ENCODE results near the gene IL17RD. TPM values are rescaled to one million over a fixed set of nuclear protein-coding genes. Genes with fewer than 3 reads are reported as not detected.

IL17RD gene
- total and polyA plus RNA-seq, 2 of the 13 experiments (the other 11 are each of a cell fraction or from before 2014, with no cell fraction given), result 0.28 to 0.31 TPM

DNA sequence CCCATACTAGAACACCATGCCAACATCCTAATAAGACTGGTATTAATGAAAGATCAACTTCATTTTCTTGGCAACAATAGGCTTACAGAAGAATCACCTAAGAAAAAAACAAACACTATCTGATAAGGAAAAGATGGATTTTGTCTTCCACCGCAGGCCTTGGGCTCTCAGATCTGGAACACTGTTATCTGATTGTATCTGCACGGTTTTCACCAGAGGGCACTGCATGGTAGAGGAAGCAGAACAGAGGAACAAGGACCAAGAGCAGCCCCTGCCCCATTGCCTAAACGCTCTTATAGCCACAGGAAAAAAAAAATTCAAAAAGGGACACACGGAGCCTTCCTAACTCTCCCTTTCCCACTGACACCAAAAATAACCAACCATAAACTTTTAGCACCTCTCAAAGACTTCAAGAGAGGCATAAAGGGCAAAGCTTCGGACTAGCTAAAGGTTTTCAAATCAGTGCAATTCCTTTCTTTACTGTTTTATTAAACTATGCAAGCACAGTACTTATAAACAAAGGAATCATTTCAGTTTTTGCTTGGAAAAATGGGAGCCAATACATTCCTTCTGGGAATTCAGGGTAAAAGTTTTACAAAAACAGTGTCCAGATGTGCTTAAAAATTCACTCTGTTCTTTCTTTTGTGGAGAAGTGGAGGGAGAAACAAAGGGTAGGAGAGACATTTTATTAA is 23.3 kb downstream of the IL17RD start (continued):
- TF ChIP-seq ZNF225 (CRISPR knock-in tag; IDR thresholded peaks at IDR 0.05) (no peak), ESRRA (CRISPR knock-in tag; IDR thresholded peaks at IDR 0.05; ENCODE audit: low read depth) (no peak), SP5 (CRISPR knock-in tag; IDR thresholded peaks at IDR 0.05; ENCODE audit: borderline replicate concordance, low read depth) (no peak), DPF2 (CRISPR knock-in tag; IDR thresholded peaks at IDR 0.05; ENCODE audit: borderline replicate concordance, low read depth) (no peak), SRSF4 (IDR thresholded peaks at IDR 0.05; ENCODE audit: low read depth, low read length, poor library complexity, severe bottlenecking) (no peak), RFXAP (CRISPR knock-in tag; IDR thresholded peaks at IDR 0.05; ENCODE audit: borderline replicate concordance) (no peak)
- TF ChIP-seq, protein P1, sequence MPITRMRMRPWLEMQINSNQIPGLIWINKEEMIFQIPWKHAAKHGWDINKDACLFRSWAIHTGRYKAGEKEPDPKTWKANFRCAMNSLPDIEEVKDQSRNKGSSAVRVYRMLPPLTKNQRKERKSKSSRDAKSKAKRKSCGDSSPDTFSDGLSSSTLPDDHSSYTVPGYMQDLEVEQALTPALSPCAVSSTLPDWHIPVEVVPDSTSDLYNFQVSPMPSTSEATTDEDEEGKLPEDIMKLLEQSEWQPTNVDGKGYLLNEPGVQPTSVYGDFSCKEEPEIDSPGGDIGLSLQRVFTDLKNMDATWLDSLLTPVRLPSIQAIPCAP (CRISPR knock-in tag; IDR thresholded peaks at IDR 0.05; ENCODE audit: low read depth), result no peak

DNA sequence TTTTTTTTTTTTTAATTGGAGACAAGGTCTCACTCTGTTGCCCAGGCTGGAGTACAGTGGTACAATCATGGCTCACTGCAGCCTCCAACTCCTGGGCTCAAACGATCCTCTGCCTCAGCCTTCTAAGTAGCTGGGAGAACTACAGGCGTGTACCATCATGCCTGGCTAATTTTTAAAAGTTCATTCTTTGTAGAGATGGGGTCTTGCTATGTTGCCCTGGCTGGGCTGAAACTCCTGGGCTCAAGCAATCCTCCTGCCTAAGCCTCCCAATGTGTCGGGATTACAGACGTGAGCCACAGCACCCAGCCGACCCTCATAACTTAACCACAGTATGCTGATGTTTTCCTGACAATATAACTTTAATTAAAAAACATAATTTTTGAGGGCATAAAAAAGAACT is 24.3 kb downstream of the IL17RD start:
- CTCF ChIA-PET (ENCODE audit: low intra/inter-chr PET ratio, low total read pairs), result no interaction called here
- DNase-seq (ENCODE audit: low spot score), result no peak

More for the DNA sequence above, 24.3 kb downstream of the IL17RD start:
- Histone ChIP-seq H3K27me3 (ENCODE audit: control insufficient read depth in 1 of 2, insufficient read depth in 2 of 2, low read length in 2 of 2) (peaks cover 0 to 22% of the 10 kb centered on the region in 2 experiments; a peak in 2 of 5 replicates), H3K4me1 (ENCODE audit: insufficient read depth, low read length) (no peaks in the 10 kb centered on the region), H3K36me3 (replicated peaks in 1 of 2; ENCODE audit: control insufficient read depth in 1 of 2, insufficient read depth in 2 of 2, low read length in 2 of 2) (no peaks in the 10 kb centered on the region), H3K4me2 (ENCODE audit: low read depth, low read length) (no peak overlapping the region), H3K79me2 (ENCODE audit: insufficient read depth, low read length) (no peaks in the 10 kb centered on the region), H3K4me3 (replicated peaks in 1 of 3; ENCODE audit: insufficient read depth in 1 of 3, low read depth in 2 of 3, low read length in 3 of 3) (no peak overlapping the region), H3K27ac (ENCODE audit: extremely low read length, insufficient read depth, low read length) (no peak overlapping the region), H4K20me1 (ENCODE audit: insufficient read depth, low read length) (no peaks in the 10 kb centered on the region), H3K9ac (ENCODE audit: insufficient read depth, low read depth, low read length) (no peak overlapping the region), H3K9me3 (ENCODE audit: low read length) (no peaks in the 10 kb centered on the region), H2AFZ (ENCODE audit: low read length) (no peak overlapping the region)
- in situ Hi-C loops (cut with HindIII; ENCODE audit: extremely low pct_ligation_motif_present, low pct_unique_long_range_greater_than_20kb), result no loop called here
- POLR2A ChIA-PET, result no interaction called here
- ATAC-seq, result no peak
- no TSS peak for BruUV-seq (replicated peaks)
- no peak for FAIRE-seq
- intact Hi-C loops (cut with micrococcal nuclease; ENCODE audit: unreplicated experiment), result no loop called here
- TF ChIP-seq ZNF644 (CRISPR knock-in tag; IDR thresholded peaks at IDR 0.05; ENCODE audit: low read depth) (no peak), ZNF121 (CRISPR knock-in tag; IDR thresholded peaks at IDR 0.05) (peak; percentile 54; the same call in 1 of the 2 replicates), ZNF547 (CRISPR knock-in tag; IDR thresholded peaks at IDR 0.05) (no peak), REPIN1 (CRISPR knock-in tag; IDR thresholded peaks at IDR 0.05; ENCODE audit: borderline replicate concordance, low read depth) (no peak), ZZZ3 (CRISPR knock-in tag; IDR thresholded peaks at IDR 0.05; ENCODE audit: borderline replicate concordance) (no peak)
- TF ChIP-seq, protein P2, sequence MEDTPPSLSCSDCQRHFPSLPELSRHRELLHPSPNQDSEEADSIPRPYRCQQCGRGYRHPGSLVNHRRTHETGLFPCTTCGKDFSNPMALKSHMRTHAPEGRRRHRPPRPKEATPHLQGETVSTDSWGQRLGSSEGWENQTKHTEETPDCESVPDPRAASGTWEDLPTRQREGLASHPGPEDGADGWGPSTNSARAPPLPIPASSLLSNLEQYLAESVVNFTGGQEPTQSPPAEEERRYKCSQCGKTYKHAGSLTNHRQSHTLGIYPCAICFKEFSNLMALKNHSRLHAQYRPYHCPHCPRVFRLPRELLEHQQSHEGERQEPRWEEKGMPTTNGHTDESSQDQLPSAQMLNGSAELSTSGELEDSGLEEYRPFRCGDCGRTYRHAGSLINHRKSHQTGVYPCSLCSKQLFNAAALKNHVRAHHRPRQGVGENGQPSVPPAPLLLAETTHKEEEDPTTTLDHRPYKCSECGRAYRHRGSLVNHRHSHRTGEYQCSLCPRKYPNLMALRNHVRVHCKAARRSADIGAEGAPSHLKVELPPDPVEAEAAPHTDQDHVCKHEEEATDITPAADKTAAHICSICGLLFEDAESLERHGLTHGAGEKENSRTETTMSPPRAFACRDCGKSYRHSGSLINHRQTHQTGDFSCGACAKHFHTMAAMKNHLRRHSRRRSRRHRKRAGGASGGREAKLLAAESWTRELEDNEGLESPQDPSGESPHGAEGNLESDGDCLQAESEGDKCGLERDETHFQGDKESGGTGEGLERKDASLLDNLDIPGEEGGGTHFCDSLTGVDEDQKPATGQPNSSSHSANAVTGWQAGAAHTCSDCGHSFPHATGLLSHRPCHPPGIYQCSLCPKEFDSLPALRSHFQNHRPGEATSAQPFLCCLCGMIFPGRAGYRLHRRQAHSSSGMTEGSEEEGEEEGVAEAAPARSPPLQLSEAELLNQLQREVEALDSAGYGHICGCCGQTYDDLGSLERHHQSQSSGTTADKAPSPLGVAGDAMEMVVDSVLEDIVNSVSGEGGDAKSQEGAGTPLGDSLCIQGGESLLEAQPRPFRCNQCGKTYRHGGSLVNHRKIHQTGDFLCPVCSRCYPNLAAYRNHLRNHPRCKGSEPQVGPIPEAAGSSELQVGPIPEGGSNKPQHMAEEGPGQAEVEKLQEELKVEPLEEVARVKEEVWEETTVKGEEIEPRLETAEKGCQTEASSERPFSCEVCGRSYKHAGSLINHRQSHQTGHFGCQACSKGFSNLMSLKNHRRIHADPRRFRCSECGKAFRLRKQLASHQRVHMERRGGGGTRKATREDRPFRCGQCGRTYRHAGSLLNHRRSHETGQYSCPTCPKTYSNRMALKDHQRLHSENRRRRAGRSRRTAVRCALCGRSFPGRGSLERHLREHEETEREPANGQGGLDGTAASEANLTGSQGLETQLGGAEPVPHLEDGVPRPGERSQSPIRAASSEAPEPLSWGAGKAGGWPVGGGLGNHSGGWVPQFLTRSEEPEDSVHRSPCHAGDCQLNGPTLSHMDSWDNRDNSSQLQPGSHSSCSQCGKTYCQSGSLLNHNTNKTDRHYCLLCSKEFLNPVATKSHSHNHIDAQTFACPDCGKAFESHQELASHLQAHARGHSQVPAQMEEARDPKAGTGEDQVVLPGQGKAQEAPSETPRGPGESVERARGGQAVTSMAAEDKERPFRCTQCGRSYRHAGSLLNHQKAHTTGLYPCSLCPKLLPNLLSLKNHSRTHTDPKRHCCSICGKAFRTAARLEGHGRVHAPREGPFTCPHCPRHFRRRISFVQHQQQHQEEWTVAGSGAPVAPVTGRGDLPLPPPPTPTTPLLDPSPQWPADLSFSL (CRISPR knock-in tag; IDR thresholded peaks at IDR 0.05), result no peak
- WGBS (ENCODE audit: low lambda C conversion rate), result 63% methylated on average over 5 of the region's 5 CpGs

Measured in HepG2 (cell line).